Naive thymus-derived CD4-positive, alpha-beta T cell (primary cell): Measurements from ENCODE around the gene ANKRD13B. TPM values are rescaled to one million over a fixed set of nuclear protein-coding genes. Genes with fewer than 3 reads are reported as not detected.

Experiments
- ATAC-seq: fragments of 150-1000 bp; cut with Tn5 transposase; 2 replicates; pipeline ENCODE4 v1.10.0; 2021; ENCODE audit warnings: mild to moderate bottlenecking, moderate library complexity
- CTCF ChIA-PET: fragments of 350-600 bp; sonication (Branson Sonifier 250); formaldehyde crosslinking; loops from one replicate; lab custom pipeline; 2021; ENCODE audit warnings: antibody characterized with exemption; lab: Charles Lee
- POLR2A ChIA-PET: fragments of 350-600 bp; sonication (Branson Sonifier 250); formaldehyde crosslinking; loops from one replicate; lab custom pipeline; 2021; ENCODE audit warnings: antibody characterized with exemption, inconsistent platforms; lab: Charles Lee
- DNase-seq, 9 donors: peaks; one replicate each; pipeline versions ENCODE4 v3.0.0 to v3.0.0-alpha.2; 2020 to 2022; ENCODE audit warnings: mixed read lengths in 1 of 9
- H3K27ac ChIP-seq: one replicate; pipeline ENCODE4 v1.7.0; 2013; ENCODE audit warnings: mild to moderate bottlenecking, low read depth, low read length, moderate library complexity
- H3K27me3 ChIP-seq, 2 donors: one replicate each; pipeline ENCODE4 v1.7.0; 2013; ENCODE audit warnings: low read length in 2 of 2, mild to moderate bottlenecking in 2 of 2, moderate library complexity in 2 of 2; ENCODE audit not compliant: control insufficient read depth in 2 of 2, insufficient read depth in 2 of 2
- H3K36me3 ChIP-seq, 3 experiments: 1 replicate in 2 of 3; 2 replicates in 1 of 3; pipeline ENCODE4 v1.7.0; 2013; ENCODE audit warnings: low read length in 3 of 3, mild to moderate bottlenecking in 3 of 3, moderate library complexity in 1 of 3; ENCODE audit not compliant: insufficient read depth in 3 of 3, control insufficient read depth in 2 of 3
- H3K4me1 ChIP-seq, 2 donors: one replicate each; pipeline ENCODE4 v1.7.0; 2013; ENCODE audit warnings: low read length in 2 of 2, mild to moderate bottlenecking in 2 of 2, moderate library complexity in 1 of 2; ENCODE audit not compliant: control insufficient read depth in 2 of 2, insufficient read depth in 2 of 2
- H3K4me3 ChIP-seq: 2 replicates; pipeline ENCODE4 v1.7.0; 2013; ENCODE audit warnings: mild to moderate bottlenecking, low read length
- H3K9me3 ChIP-seq, 3 experiments: 1 replicate in 2 of 3; 2 replicates in 1 of 3; pipeline ENCODE4 v1.7.0; 2013; ENCODE audit warnings: low read length in 3 of 3; ENCODE audit not compliant: control insufficient read depth in 2 of 3
- H3K27ac Mint-ChIP-seq, 9 donors: one replicate each; pipeline ENCODE4 v1.8.0; 2020 to 2022; ENCODE audit warnings: mixed read lengths in 9 of 9, mild to moderate bottlenecking in 8 of 9, moderate library complexity in 5 of 9, inconsistent platforms in 2 of 9
- H3K27me3 Mint-ChIP-seq, 5 donors: one replicate each; pipeline ENCODE4 v1.8.0; 2021 to 2022; ENCODE audit warnings: mixed read lengths in 5 of 5, mild to moderate bottlenecking in 1 of 5
- H3K36me3 Mint-ChIP-seq, 5 donors: one replicate each; pipeline ENCODE4 v1.8.0; 2020 to 2022; ENCODE audit warnings: mixed read lengths in 5 of 5, mild to moderate bottlenecking in 3 of 5, inconsistent platforms in 1 of 5
- H3K4me1 Mint-ChIP-seq, 7 donors: one replicate each; pipeline ENCODE4 v1.8.0; 2020 to 2022; ENCODE audit warnings: mixed read lengths in 7 of 7, mild to moderate bottlenecking in 3 of 7, inconsistent platforms in 1 of 7
- H3K4me3 Mint-ChIP-seq, 10 donors: one replicate each; pipeline ENCODE4 v1.8.0; 2020 to 2022; ENCODE audit warnings: mild to moderate bottlenecking in 10 of 10, mixed read lengths in 10 of 10, moderate library complexity in 6 of 10, inconsistent platforms in 2 of 10
- H3K9me3 Mint-ChIP-seq, 11 donors: one replicate each; pipeline ENCODE4 v1.8.0; 2020 to 2022; ENCODE audit warnings: mixed read lengths in 11 of 11, mild to moderate bottlenecking in 4 of 11, inconsistent platforms in 1 of 11, moderate library complexity in 1 of 11
- intact Hi-C, 2 donors: fragments of 100-400 bp; cut with micrococcal nuclease; formaldehyde crosslinking; loops; one replicate each; pipeline ENCODE4 v1.15.1; 2023
- polyA plus RNA-seq, 2 donors: library from polyadenylated mRNA; unstranded; fragments of 300-500 nt; fragmentation: Illumina TruSeq; gene quantifications; one replicate each; pipeline ENCODE4 v1.2.3, GENCODE V29; 2021
- total RNA-seq, 6 experiments: library from RNA in 5 of 6; stranded (reverse) in 5 of 6; gene quantifications; 1 replicate in 5 of 6; 2 replicates in 1 of 6; pipeline ENCODE4 v1.2.3 and lab custom pipeline; 2021 to 2026

Gene ANKRD13B
- total and polyA plus RNA-seq, 7 experiments from 2014 or later: 0.51 to 9.8 (median 1.2) TPM; not detected in 1

DNA sequence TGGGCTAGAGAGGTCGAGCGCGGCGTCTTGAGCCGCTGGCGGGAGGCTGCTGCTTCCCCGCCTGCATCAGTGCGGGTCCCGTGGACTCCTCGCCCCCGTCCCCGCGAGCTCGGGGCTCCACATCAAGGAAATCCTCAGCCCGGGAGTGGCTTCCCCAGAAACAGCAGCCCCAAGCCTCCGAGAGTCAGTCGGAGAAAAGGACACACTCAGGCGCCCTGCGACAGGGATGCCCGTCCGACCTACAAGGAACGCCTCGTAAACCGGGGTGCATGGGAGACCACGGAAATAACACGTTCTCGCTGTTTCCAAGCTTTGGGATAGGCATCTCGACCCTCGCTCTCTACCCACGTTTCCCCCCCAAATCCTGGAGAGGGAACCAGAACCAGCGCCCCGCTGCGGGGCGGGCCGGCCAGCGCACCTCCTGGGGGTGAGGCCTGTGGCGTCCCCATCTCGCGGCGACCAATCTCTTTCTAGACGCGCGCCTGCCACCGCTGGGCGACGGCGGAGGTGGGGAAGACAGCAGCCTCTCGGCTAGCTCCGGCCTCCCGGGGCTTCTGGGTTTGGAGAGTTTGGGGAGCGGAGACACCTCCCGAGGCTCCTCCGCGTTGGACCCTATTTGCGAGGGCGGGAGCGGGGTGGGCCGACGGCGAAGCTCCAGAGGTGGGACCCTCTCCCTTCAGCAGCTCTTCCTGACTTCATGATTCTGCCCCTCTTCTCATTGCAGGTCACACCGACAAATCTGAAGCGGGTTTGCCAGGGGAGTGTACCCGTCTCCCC, 25.2 kb upstream of the ANKRD13B start:
- H3K9me3 ChIP-seq: no peaks in the 10 kb centered on the region
- H3K27me3 ChIP-seq: no peaks in the 10 kb centered on the region
- ATAC-seq (peak; percentile 74), DNase-seq (peak; percentile 56 to 82 (median 63))
- H3K27ac ChIP-seq: peak overlapping the region; percentile 78
- Mint-ChIP-seq H3K9me3 (peaks cover 0 to 3% (median 0%) of the 10 kb centered on the region in 11 donors), H3K27ac (peak overlapping the region; percentile 82 to 97 (median 92)), H3K27me3 (no peaks in the 10 kb centered on the region), H3K4me1 (peaks cover 16 to 41% (median 35%) of the 10 kb centered on the region in 7 donors), H3K4me3 (peak overlapping the region; percentile 88 to 99 (median 95)), H3K36me3 (peaks cover 0 to 9% (median 0%) of the 10 kb centered on the region in 5 donors)
- H3K36me3 ChIP-seq: peaks cover 0 to 4% (median 0%) of the 10 kb centered on the region in 3 experiments
- intact Hi-C loops: loop anchor here (1.0 to 10.0 kb wide), 15 partner anchors 13 to 920 kb away; partner anchors contain the start of genes GIT1 (in 2 of the 2), NUFIP2 (in 2 of the 2), PHF12 (in 2 of the 2) and TAOK1 (in 2 of the 2)
- ChIA-PET CTCF (interaction anchor here (0.6 to 1.5 kb wide), 4 partner anchors 34 to 358 kb away, joined by 3 to 5 read pairs (median 4); no protein-coding TSS in a partner anchor), POLR2A (interaction anchor here (0.5 to 6.0 kb wide), 12 partner anchors 10 to 362 kb away, joined by 3 to 59 read pairs (median 4); partner anchors contain the start of genes SSH2 and TAOK1)
- H3K4me3 ChIP-seq: peak overlapping the region; percentile 89
- peaks cover 12 to 30% of the 10 kb centered on the region in 2 donors for H3K4me1 ChIP-seq

DNA sequence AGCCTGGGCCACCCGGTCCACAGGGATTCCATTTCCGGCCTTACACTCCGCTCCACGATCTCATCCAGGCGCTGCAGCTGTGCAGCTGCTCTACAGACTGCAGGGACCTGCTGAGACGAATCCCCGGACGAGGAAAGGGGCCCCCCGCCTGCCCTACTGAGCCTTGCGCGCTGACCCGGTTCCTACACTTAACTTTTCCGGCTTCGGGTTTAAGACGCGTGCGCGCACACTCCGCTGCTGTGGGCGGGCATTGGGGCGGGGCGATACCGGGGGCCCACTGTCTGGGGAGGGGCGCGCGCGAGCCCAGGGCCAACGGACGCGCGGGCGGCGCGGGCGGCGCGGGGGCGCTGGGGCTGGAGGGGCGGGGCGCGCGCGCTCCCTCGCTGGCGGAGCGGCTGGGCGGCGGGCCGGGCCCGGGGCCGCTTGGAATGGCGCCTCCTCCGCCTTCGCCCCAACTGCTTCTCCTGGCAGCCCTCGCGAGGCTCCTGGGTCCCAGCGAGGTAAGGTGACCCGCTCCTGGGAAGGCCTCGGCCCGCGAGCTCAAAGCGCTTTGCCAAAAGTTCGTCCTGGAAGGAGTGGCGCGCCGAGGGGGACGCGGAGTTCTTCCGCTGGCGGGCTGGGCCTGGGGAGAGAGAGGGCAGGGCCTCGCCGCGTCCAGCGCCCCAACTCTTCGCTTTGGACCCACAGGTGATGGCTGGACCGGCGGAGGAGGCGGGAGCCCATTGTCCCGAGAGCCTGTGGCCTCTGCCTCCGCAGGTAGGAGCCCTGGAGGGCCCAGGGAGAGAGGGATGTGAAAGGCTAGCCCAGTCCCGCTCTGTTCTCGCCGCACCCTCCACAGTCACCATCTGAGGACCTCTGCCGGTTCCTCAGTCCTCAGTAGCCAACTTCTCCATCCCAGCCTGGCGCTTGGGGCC, 24.3 kb upstream of the ANKRD13B start, which contains the start of gene TP53I13:
Gene TP53I13, plus strand, starts transcription at position 371 of the 914 bp plus-strand sequence. Its CDS starts 58 bp downstream, at position 429.
- Histone ChIP-seq H3K36me3 (peaks cover 0 to 10% (median 0%) of the 10 kb centered on the region in 3 experiments), H3K9me3 (no peaks in the 10 kb centered on the region), H3K27me3 (no peaks in the 10 kb centered on the region), H3K27ac (peak within 1 kb of the TSS; percentile 78), H3K4me3 (peak within 1 kb of the TSS; percentile 89), H3K4me1 (peaks cover 12 to 30% of the 10 kb centered on the region in 2 donors)
- Mint-ChIP-seq H3K4me1 (peaks cover 21 to 42% (median 32%) of the 10 kb centered on the region in 7 donors), H3K27ac (peak within 1 kb of the TSS; percentile 82 to 97 (median 92)), H3K27me3 (no peaks in the 10 kb centered on the region), H3K4me3 (peak within 1 kb of the TSS; percentile 88 to 99 (median 95)), H3K9me3 (peaks cover 0 to 3% (median 0%) of the 10 kb centered on the region in 11 donors), H3K36me3 (peaks cover 0 to 7% (median 0%) of the 10 kb centered on the region in 5 donors)
- intact Hi-C loops: loop anchor here (1.0 to 10.0 kb wide), 13 partner anchors 12 to 921 kb away; partner anchors contain the start of genes GIT1 (in 2 of the 2), PHF12 (in 2 of the 2), TAOK1 (in 2 of the 2) and BLTP2 (in 1 of the 2)
- POLR2A ChIA-PET: interaction anchor here (0.5 to 6.0 kb wide), 10 partner anchors 9 to 361 kb away, joined by 3 to 59 read pairs (median 3); partner anchors contain the start of gene SSH2
- CTCF ChIA-PET: interaction anchor here (0.5 to 2.9 kb wide), 9 partner anchors 9 to 358 kb away, joined by 3 to 12 read pairs (median 3); partner anchors contain the start of gene ANKRD13B
- ATAC-seq (peak; percentile 81), DNase-seq (peak; percentile 65 to 90 (median 81))

DNA sequence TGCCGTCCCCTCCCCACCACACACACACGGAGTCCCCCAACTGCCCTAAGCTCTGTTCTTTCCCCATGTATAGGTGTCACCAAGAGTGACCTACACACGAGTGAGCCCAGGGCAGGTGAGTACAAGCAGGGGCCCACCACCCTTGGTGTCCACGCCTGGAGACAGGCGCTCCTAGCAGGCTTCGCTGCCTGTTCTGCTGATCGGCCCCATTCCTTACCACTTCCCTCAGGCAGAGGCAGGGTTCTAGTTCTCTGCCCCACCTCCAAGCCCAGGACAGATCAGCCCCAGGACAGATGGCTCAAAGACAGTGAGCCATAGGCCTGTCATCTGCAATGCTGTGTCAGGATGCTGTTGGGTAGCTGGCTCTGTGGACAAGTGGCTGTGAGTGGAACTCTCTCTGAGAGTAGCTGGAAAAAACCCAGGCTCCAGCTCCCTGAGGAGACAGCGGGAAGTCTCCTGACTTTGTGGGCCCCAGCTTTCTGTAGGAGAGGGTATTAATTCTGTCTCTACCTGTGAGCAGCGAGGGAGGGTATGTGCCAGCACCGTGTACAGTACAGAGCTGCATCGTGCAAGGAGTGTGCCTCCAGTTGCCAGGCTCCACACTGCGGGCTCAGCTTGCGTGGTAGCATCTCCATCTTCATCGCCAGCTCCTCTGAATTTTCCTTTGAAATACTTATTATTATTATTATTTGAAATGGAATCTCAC, 23.5 kb upstream of the ANKRD13B start:
- Mint-ChIP-seq H3K4me3 (peak overlapping the region; percentile 84 to 99 (median 90)), H3K9me3 (peaks cover 0 to 3% (median 0%) of the 10 kb centered on the region in 11 donors), H3K4me1 (peaks cover 24 to 36% (median 25%) of the 10 kb centered on the region in 7 donors), H3K27ac (peak overlapping the region in 8 of 9 donors; percentile 67 to 90 (median 83)), H3K36me3 (peaks cover 0 to 4% (median 0%) of the 10 kb centered on the region in 5 donors), H3K27me3 (no peaks in the 10 kb centered on the region)
- intact Hi-C loops: loop anchor here (2.0 to 10.0 kb wide), 6 partner anchors 191 to 922 kb away; partner anchors contain the start of genes PHF12 (in 2 of the 2), BLTP2 (in 1 of the 2), NUFIP2 (in 1 of the 2) and SSH2 (in 1 of the 2)
- peaks cover 0 to 18% (median 4%) of the 10 kb centered on the region in 3 experiments for H3K36me3 ChIP-seq
- peaks cover 12 to 23% of the 10 kb centered on the region in 2 donors for H3K4me1 ChIP-seq
- H3K27ac ChIP-seq: peak overlapping the region; percentile 68
- ATAC-seq (no peak), DNase-seq (no peak)
- H3K4me3 ChIP-seq: peak overlapping the region; percentile 66
- ChIA-PET CTCF (interaction anchor here (0.5 to 2.9 kb wide), 9 partner anchors 8 to 170 kb away, joined by 3 to 12 read pairs (median 4); partner anchors contain the start of gene ANKRD13B), POLR2A (interaction anchor here (0.9 to 6.0 kb wide), 7 partner anchors 8 to 360 kb away, joined by 3 to 59 read pairs (median 4); partner anchors contain the start of gene SSH2)
- no peaks in the 10 kb centered on the region for H3K9me3 ChIP-seq
- no peaks in the 10 kb centered on the region for H3K27me3 ChIP-seq

- Histone ChIP-seq H3K9me3 (no peaks in the 10 kb centered on the region), H3K27me3 (no peaks in the 10 kb centered on the region), H3K27ac (no peak overlapping the region), H3K4me3 (no peak overlapping the region), H3K36me3 (peaks cover 0 to 30% (median 4%) of the 10 kb centered on the region in 3 experiments), H3K4me1 (peaks cover 9 to 12% of the 10 kb centered on the region in 2 donors)
- CTCF ChIA-PET: interaction anchor here (1.2 to 2.9 kb wide), 4 partner anchors 10 to 47 kb away, joined by 3 to 12 read pairs (median 8); no protein-coding TSS in a partner anchor
- intact Hi-C loops: no loop called here
- peaks cover 0 to 3% (median 0%) of the 10 kb centered on the region in 11 donors for H3K9me3 Mint-ChIP-seq
- peak overlapping the region in 8 of 9 donors; percentile 12 to 79 (median 52) for H3K27ac Mint-ChIP-seq
- peak overlapping the region; percentile 17 to 65 (median 42) for H3K4me3 Mint-ChIP-seq
- DNase-seq: no peak
- H3K36me3 Mint-ChIP-seq: peaks cover 0 to 8% (median 0%) of the 10 kb centered on the region in 5 donors
- H3K27me3 Mint-ChIP-seq: no peaks in the 10 kb centered on the region
- POLR2A ChIA-PET: interaction anchor here (0.6 to 6.0 kb wide), 3 partner anchors 9 to 908 kb away, joined by 3 to 59 read pairs (median 4); no protein-coding TSS in a partner anchor
- H3K4me1 Mint-ChIP-seq: peaks cover 23 to 28% (median 24%) of the 10 kb centered on the region in 7 donors
- ATAC-seq: no peak
Observed at GRCh38 chr17:29570521-29570920, 22.4 kb upstream of the ANKRD13B start.

GRCh38 chr17:29571486-29571882, 21.4 kb upstream of the ANKRD13B start:
- no peaks in the 10 kb centered on the region for H3K27me3 Mint-ChIP-seq
- ChIA-PET CTCF (interaction anchor here (0.6 to 2.9 kb wide), 3 partner anchors 8 to 19 kb away, joined by 3 to 12 read pairs (median 6); no protein-coding TSS in a partner anchor), POLR2A (interaction anchor here (6.0 kb wide), 1 partner anchor 44 kb away, joined by 59 read pairs; no protein-coding TSS in a partner anchor)
- H3K4me1 Mint-ChIP-seq: peaks cover 17 to 21% (median 17%) of the 10 kb centered on the region in 7 donors
- H3K9me3 Mint-ChIP-seq: peaks cover 0 to 3% (median 0%) of the 10 kb centered on the region in 11 donors
- no peak overlapping the region for H3K4me3 ChIP-seq
- DNase-seq: no peak
- H3K9me3 ChIP-seq: no peaks in the 10 kb centered on the region
- peaks cover 3 to 7% of the 10 kb centered on the region in 2 donors for H3K4me1 ChIP-seq
- H3K36me3 Mint-ChIP-seq: peaks cover 0 to 8% (median 0%) of the 10 kb centered on the region in 5 donors
- no peaks in the 10 kb centered on the region for H3K27me3 ChIP-seq
- intact Hi-C loops: no loop called here
- ATAC-seq: no peak
- peaks cover 0 to 39% (median 4%) of the 10 kb centered on the region in 3 experiments for H3K36me3 ChIP-seq
- H3K4me3 Mint-ChIP-seq: no peak overlapping the region
- H3K27ac ChIP-seq: no peak overlapping the region
- H3K27ac Mint-ChIP-seq: peak overlapping the region in 1 of 9 donors; percentile 59
